A549 (cell line): ENCODE results near the gene TUBGCP6. TPM values are rescaled to one million over a fixed set of nuclear protein-coding genes. Genes with fewer than 3 reads are reported as not detected.

ENCODE experiments used
- ATAC-seq, 2 experiments: fragments of 200-7000 bp in 1 of 2; fragments of >200 bp in 1 of 2; cut with Nextera tagmentation in 1 of 2; cut with Tn5 transposase in 1 of 2; 3 replicates each; pipeline versions ENCODE4 v1.8.0 to v1.9.1; 2018 to 2020; ENCODE audit warnings: mild to moderate bottlenecking in 1 of 2, moderate library complexity in 1 of 2
- CTCF ChIA-PET: fragments of 300-600 bp; sonication (Branson Sonifier 250); formaldehyde crosslinking; extraction: SDS; loops from one replicate; lab custom pipeline; 2021; ENCODE audit warnings: antibody characterized with exemption, inconsistent platforms; lab: Yijun Ruan, JAX
- POLR2A ChIA-PET: fragments of 350-600 bp; formaldehyde crosslinking; extraction: SDS; loops from one replicate; lab custom pipeline; 2021; ENCODE audit warnings: antibody characterized with exemption, inconsistent platforms; lab: Yijun Ruan, JAX
- DNase-seq, 2 experiments: peaks; one replicate each; pipeline versions ENCODE4 v3.0.0 to v3.0.0-alpha.2; 2011 to 2016; ENCODE audit warnings: low read depth in 1 of 2, low spot score in 1 of 2
- FAIRE-seq: peaks from 2 replicates; lab custom pipeline; 2011; peaks lifted over from hg19 to GRCh38; lab: Jason Lieb, UNC
- H3K27ac ChIP-seq, 2 experiments: fragments of >200 bp; sonication (Bioruptor Twin); formaldehyde crosslinking; 3 replicates each; pipeline ENCODE4 v1.5.1; 2016 to 2017
- H3K4me1 ChIP-seq: fragments of >200 bp; sonication (Bioruptor Twin); formaldehyde crosslinking; 3 replicates; pipeline ENCODE4 v1.6.1; 2016
- H3K4me2 ChIP-seq: fragments of >200 bp; sonication (Bioruptor Twin); formaldehyde crosslinking; 3 replicates; pipeline ENCODE4 v1.6.1; 2016
- H3K4me3 ChIP-seq: fragments of >200 bp; sonication (Bioruptor Twin); formaldehyde crosslinking; 3 replicates; pipeline ENCODE4 v1.5.1; 2016
- H3K9me3 ChIP-seq: fragments of >200 bp; sonication (Bioruptor Twin); formaldehyde crosslinking; 3 replicates; pipeline ENCODE4 v1.6.1; 2016
- BHLHE40 ChIP-seq: IDR thresholded peaks from 2 replicates; pipeline ENCODE4 v1.6.1; 2012; ENCODE audit warnings: low read depth, low read length, inconsistent platforms
- CBX8 ChIP-seq: fragments of 200-600 bp; sonication (generic); IDR thresholded peaks from 2 replicates; pipeline ENCODE4 v1.6.1; 2016
- CEBPB ChIP-seq, 2 experiments: fragments of >200 bp in 1 of 2; sonication (Bioruptor Twin) in 1 of 2; formaldehyde crosslinking in 1 of 2; IDR thresholded peaks; 2 replicates each; pipeline ENCODE4 v1.6.1; 2012 to 2016
- CTCF ChIP-seq: fragments of >200 bp; sonication (Bioruptor Twin); formaldehyde crosslinking; IDR thresholded peaks from 3 replicates; pipeline ENCODE4 v1.5.1; 2016
- EHF ChIP-seq: fragments of 250-450 bp; sonication (Bioruptor Pico); IDR thresholded peaks from 2 replicates; pipeline ENCODE4 v1.5.0; 2020; ENCODE audit warnings: mild to moderate bottlenecking
- EP300 ChIP-seq, 2 experiments: fragments of >200 bp; sonication (Bioruptor Twin); formaldehyde crosslinking; IDR thresholded peaks; 2 replicates in 1 of 2; 3 replicates in 1 of 2; pipeline ENCODE4 v1.6.1; 2016 to 2017
- FOSB ChIP-seq: fragments of 250-450 bp; sonication (Bioruptor Pico); IDR thresholded peaks from 2 replicates; pipeline ENCODE4 v1.5.0; 2020; ENCODE audit warnings: mild to moderate bottlenecking, moderate library complexity
- HOXA7 ChIP-seq: fragments of 250-450 bp; sonication (Bioruptor Pico); IDR thresholded peaks from 2 replicates; pipeline ENCODE4 v1.5.0; 2020; ENCODE audit warnings: mild to moderate bottlenecking, moderate library complexity
- JUN ChIP-seq, 2 experiments: fragments of >200 bp; sonication (Bioruptor Twin); formaldehyde crosslinking; IDR thresholded peaks; 2 replicates in 1 of 2; 3 replicates in 1 of 2; pipeline ENCODE4 v1.6.1; 2016 to 2017
- KDM1A ChIP-seq: fragments of 200-600 bp; sonication (generic); IDR thresholded peaks from 2 replicates; pipeline ENCODE4 v1.6.1; 2016; ENCODE audit warnings: low read depth, mild to moderate bottlenecking
- NPAS2 ChIP-seq: fragments of 250-450 bp; sonication (Bioruptor Pico); IDR thresholded peaks from 2 replicates; pipeline ENCODE4 v1.8.0; 2022; ENCODE audit warnings: mild to moderate bottlenecking, moderate library complexity, borderline replicate concordance
- NR3C1 ChIP-seq: fragments of >200 bp; sonication (Bioruptor Twin); formaldehyde crosslinking; IDR thresholded peaks from 3 replicates; pipeline ENCODE4 v1.6.1; 2017
- PHF8 ChIP-seq: fragments of 200-600 bp; sonication (generic); IDR thresholded peaks from 2 replicates; pipeline ENCODE4 v1.6.1; 2016; ENCODE audit warnings: low read depth, mild to moderate bottlenecking, antibody characterized with exemption, moderate library complexity, borderline replicate concordance
- POLR2A ChIP-seq: IDR thresholded peaks from 2 replicates; pipeline ENCODE4 v1.6.1; 2012; ENCODE audit warnings: mild to moderate bottlenecking, low read length
- RAD21 ChIP-seq, 2 experiments: fragments of >200 bp in 1 of 2; sonication (Bioruptor Twin) in 1 of 2; formaldehyde crosslinking in 1 of 2; IDR thresholded peaks in 1 of 2; conservative IDR thresholded peaks in 1 of 2; 2 replicates in 1 of 2; 3 replicates in 1 of 2; pipeline ENCODE4 v1.6.1; 2012 to 2018; ENCODE audit warnings: inconsistent platforms in 1 of 2
- RNF2 ChIP-seq: fragments of 200-600 bp; sonication (generic); IDR thresholded peaks from 2 replicates; pipeline ENCODE4 v1.6.1; 2016; ENCODE audit warnings: low read depth, mild to moderate bottlenecking, antibody characterized with exemption, moderate library complexity, borderline replicate concordance
- SMC3 ChIP-seq: fragments of >200 bp; sonication (Bioruptor Twin); formaldehyde crosslinking; IDR thresholded peaks from 3 replicates; pipeline ENCODE4 v1.6.1; 2018; ENCODE audit warnings: inconsistent platforms
- TFCP2L1 ChIP-seq: fragments of 250-450 bp; sonication (Bioruptor Pico); IDR thresholded peaks from 2 replicates; pipeline ENCODE4 v1.5.0; 2021; ENCODE audit warnings: mild to moderate bottlenecking
- TP53 ChIP-seq: fragments of 250-450 bp; sonication (Bioruptor Pico); IDR thresholded peaks from 2 replicates; pipeline ENCODE4 v1.5.0; 2021; ENCODE audit warnings: mild to moderate bottlenecking, moderate library complexity
- ZSCAN20 ChIP-seq: fragments of 250-450 bp; sonication (Bioruptor Pico); IDR thresholded peaks from 2 replicates; pipeline ENCODE4 v1.8.0; 2022; ENCODE audit warnings: mild to moderate bottlenecking, moderate library complexity
- WGBS: methylation state at CpG from one replicate; pipeline ENCODE4 v1.1.6; 2017; ENCODE audit errors: missing lambda C conversion rate; 5-methylcytosine and 5-hydroxymethylcytosine counted together
- polyA plus RNA-seq, 4 experiments: library from polyadenylated mRNA; depleted of rRNA in 3 of 4; stranded (reverse); fragments of >200 nt; fragmentation: RNase III in 1 of 4; extraction: RNeasy Plus Mini Kit Qiagen cat#74134 plus additional on column Dnase treatment in 1 of 4; gene quantifications; 2 replicates in 3 of 4; 3 replicates in 1 of 4; pipeline ENCODE4 v1.2.3, GENCODE V29; 2011 to 2017
- TF ChIP-seq, protein P1 (sequence below): fragments of 150-350 bp; IDR thresholded peaks from 2 replicates; pipeline ENCODE4 v1.6.1; 2014; ENCODE audit warnings: low read depth, mild to moderate bottlenecking, low read length
- TF ChIP-seq, protein P2 (sequence below): fragments of 250-450 bp; sonication (Bioruptor Pico); IDR thresholded peaks from 2 replicates; pipeline ENCODE4 v1.5.0; 2020; ENCODE audit warnings: low read depth, mild to moderate bottlenecking, moderate library complexity
- TF ChIP-seq, protein P3 (sequence below): fragments of 250-450 bp; sonication (Bioruptor Pico); IDR thresholded peaks from 2 replicates; pipeline ENCODE4 v1.5.0; 2021; ENCODE audit warnings: mild to moderate bottlenecking, moderate library complexity, borderline replicate concordance
- TF ChIP-seq, protein P4 (sequence below): IDR thresholded peaks from 2 replicates; pipeline ENCODE4 v1.6.1; 2012

Gene TUBGCP6
- polyA plus RNA-seq, 2 of the 4 experiments (the other 2 are of a cell fraction): 6.5 to 14.2 TPM

DNA sequence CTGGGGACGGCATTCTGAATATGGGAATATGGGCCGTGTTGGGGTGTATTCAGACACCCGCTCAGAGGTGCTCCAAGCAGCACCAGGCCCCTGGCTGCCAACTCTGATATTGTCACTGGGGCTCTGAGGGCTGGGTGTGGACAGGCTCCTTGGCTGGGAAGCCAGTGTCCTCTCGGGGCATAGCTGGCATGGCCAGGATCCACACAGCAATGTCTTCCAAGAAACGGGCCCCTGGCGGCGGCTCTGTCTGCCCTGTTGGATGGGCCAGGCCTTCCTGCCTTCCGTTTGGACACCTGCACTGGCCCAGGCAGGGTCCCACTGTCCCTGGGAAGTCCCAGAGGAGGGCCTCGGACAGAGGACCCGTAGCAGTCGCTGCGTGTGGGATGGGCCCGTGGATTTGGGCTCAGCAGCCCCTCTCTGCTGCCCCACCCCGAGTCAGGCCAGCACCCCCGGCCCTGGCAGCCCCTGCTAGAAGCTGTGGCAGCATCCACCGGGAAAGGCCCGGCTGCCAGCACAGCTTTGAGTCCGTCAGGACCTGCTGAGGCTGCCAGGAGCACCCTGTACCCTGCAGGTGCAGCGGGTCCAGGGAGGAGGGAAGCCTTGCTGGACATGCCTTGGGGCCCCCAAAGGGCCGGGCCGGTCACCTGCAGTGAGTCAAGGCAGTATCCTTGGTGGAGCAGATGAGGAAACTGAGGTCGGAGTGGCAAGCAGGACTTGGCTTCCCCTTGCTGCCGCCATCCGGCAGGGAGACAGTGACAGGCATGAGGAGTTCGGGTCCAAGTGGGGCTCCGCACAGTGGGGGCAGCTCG is 70.2 kb downstream of the TUBGCP6 start (continued):
- TF ChIP-seq RAD21 (conservative IDR thresholded peaks at IDR 0.05 in 1 of 2, IDR thresholded peaks at IDR 0.05 in 1 of 2) (no peak), FOSB (CRISPR knock-in tag) (no peak)
- TF ChIP-seq, all 56 proteins: peak for 0

- CTCF ChIA-PET: interaction anchor here (1.3 to 1.9 kb wide), 2 partner anchors 16 to 25 kb away, joined by 6 to 7 read pairs; no protein-coding TSS in a partner anchor
- no peak for FAIRE-seq
These were observed 70.9 kb downstream of the TUBGCP6 start for GRCh38 chr22:50173983-50174355.

GRCh38 chr22:50173311-50173982 is 71.4 kb downstream of the TUBGCP6 start:
- FAIRE-seq (no peak), ATAC-seq (no peak), DNase-seq (no peak)
- Histone ChIP-seq H3K9me3 (no peaks in the 10 kb centered on the region), H3K27ac (no peak overlapping the region), H3K4me3 (no peak overlapping the region), H3K4me1 (peaks cover 7% of the 10 kb centered on the region; the same call in 1 of the 3 replicates), H3K4me2 (no peak overlapping the region)
- POLR2A ChIA-PET: no interaction called here
- 95% methylated on average over 13 of the region's 26 CpGs for WGBS
- no peak for TF ChIP-seq PHF8
- no peak for TF ChIP-seq ZSCAN20 (CRISPR knock-in tag)
- TF ChIP-seq, protein P1, sequence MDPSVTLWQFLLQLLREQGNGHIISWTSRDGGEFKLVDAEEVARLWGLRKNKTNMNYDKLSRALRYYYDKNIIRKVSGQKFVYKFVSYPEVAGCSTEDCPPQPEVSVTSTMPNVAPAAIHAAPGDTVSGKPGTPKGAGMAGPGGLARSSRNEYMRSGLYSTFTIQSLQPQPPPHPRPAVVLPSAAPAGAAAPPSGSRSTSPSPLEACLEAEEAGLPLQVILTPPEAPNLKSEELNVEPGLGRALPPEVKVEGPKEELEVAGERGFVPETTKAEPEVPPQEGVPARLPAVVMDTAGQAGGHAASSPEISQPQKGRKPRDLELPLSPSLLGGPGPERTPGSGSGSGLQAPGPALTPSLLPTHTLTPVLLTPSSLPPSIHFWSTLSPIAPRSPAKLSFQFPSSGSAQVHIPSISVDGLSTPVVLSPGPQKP: no peak
- no peak for TF ChIP-seq CEBPB (IDR thresholded peaks at IDR 0.05)
- TF ChIP-seq CTCF: no peak
- no peak for TF ChIP-seq KDM1A
- TF ChIP-seq NR3C1: no peak
- TF ChIP-seq SMC3: no peak
- no peak for TF ChIP-seq BHLHE40
- no peak for TF ChIP-seq EP300 (IDR thresholded peaks at IDR 0.05)
- TF ChIP-seq TP53 (CRISPR knock-in tag): no peak
- TF ChIP-seq RAD21 (conservative IDR thresholded peaks at IDR 0.05 in 1 of 2, IDR thresholded peaks at IDR 0.05 in 1 of 2): no peak
- no peak for TF ChIP-seq POLR2A
- CTCF ChIA-PET: interaction anchor here (1.0 to 1.3 kb wide), 2 partner anchors 17 to 28 kb away, joined by 3 to 6 read pairs; no protein-coding TSS in a partner anchor

More at GRCh38 chr22:50173983-50174355, 70.9 kb downstream of the TUBGCP6 start:
- Histone ChIP-seq H3K9me3 (no peaks in the 10 kb centered on the region), H3K4me1 (peaks cover 7% of the 10 kb centered on the region; the same call in 1 of the 3 replicates), H3K4me3 (no peak overlapping the region), H3K27ac (no peak overlapping the region), H3K4me2 (no peak overlapping the region)
- WGBS: 87% methylated on average over 4 of the region's 6 CpGs
- POLR2A ChIA-PET: no interaction called here
- DNase-seq (no peak), ATAC-seq (no peak)
- TF ChIP-seq RNF2: no peak
- no peak for TF ChIP-seq JUN (IDR thresholded peaks at IDR 0.05)
- no peak for TF ChIP-seq KDM1A
- TF ChIP-seq, protein P2, sequence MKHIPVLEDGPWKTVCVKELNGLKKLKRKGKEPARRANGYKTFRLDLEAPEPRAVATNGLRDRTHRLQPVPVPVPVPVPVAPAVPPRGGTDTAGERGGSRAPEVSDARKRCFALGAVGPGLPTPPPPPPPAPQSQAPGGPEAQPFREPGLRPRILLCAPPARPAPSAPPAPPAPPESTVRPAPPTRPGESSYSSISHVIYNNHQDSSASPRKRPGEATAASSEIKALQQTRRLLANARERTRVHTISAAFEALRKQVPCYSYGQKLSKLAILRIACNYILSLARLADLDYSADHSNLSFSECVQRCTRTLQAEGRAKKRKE: no peak
- no peak for TF ChIP-seq EHF
- TF ChIP-seq, protein P1: no peak
- TF ChIP-seq NPAS2 (CRISPR knock-in tag): no peak
- TF ChIP-seq TFCP2L1 (CRISPR knock-in tag): no peak
- TF ChIP-seq, protein P3, sequence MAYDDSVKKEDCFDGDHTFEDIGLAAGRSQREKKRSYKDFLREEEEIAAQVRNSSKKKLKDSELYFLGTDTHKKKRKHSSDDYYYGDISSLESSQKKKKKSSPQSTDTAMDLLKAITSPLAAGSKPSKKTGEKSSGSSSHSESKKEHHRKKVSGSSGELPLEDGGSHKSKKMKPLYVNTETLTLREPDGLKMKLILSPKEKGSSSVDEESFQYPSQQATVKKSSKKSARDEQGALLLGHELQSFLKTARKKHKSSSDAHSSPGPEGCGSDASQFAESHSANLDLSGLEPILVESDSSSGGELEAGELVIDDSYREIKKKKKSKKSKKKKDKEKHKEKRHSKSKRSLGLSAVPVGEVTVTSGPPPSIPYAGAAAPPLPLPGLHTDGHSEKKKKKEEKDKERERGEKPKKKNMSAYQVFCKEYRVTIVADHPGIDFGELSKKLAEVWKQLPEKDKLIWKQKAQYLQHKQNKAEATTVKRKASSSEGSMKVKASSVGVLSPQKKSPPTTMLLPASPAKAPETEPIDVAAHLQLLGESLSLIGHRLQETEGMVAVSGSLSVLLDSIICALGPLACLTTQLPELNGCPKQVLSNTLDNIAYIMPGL (CRISPR knock-in tag): no peak
- TF ChIP-seq, protein P4, sequence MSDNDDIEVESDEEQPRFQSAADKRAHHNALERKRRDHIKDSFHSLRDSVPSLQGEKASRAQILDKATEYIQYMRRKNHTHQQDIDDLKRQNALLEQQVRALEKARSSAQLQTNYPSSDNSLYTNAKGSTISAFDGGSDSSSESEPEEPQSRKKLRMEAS: no peak
- no peak for TF ChIP-seq ZSCAN20 (CRISPR knock-in tag)
- TF ChIP-seq HOXA7: no peak
- TF ChIP-seq CBX8: no peak
- TF ChIP-seq, all 56 proteins: peak for 0
